ENCODE measurements around the gene LFNG.

Gene LFNG

GRCh38 chr7:2575733-2576340, 56.3 kb downstream of the LFNG start:
- no peak for DNase-seq

- no peak for DNase-seq
Observed at GRCh38 chr7:2576742-2577491, 57.3 kb downstream of the LFNG start.

Measured in NCI-H1694 (cell line).